Fibroblast of skin of right quadriceps (primary cell): Measurements from ENCODE around the gene GALNTL6.
"Not testable (repeated sequence)": the region's sequence is repeated elsewhere in the genome, so short reads cannot be mapped to it uniquely, and the experiment has no call there.

Source experiments
- DNase-seq: peaks from one replicate; pipeline ENCODE4 v3.0.0-alpha.2; 2013

Gene GALNTL6

DNA sequence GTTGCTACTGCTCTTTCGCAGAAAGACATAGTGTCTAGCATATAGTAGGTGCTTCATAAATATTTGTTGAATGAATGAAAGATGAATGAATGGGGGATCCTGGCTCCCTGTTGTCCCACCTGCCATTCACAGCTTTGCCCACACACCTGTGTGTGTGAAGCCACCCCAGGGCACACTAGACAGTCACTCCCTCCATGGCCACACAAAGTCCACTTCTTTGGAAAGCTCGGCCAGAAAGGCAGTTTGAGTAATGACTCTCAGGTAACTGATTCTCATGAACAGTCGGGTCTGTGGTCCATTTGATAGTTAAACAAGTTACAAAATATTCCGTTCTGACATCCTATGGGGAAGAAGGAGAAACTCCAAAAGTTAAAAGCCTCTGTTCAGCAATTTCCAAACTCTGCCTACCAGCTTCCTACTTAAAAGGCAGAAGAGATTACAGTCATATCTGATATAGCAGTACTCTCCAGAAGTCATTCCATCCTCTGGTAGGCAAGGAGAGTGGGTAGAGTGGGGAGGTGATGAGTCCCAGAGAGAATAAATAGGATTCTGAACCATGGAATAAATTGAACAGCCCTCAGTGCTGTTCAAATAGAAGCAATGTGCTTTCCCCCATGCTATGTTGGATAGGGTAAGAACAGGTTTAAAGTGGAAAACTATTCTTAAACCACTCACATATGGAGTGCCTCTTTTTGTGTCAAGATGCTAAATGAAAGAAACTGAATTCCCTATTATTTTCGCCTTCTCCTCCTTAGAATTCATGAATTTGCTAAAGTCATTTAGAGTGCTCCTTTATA, 1150.5 kb downstream of the GALNTL6 start:
- DNase-seq, result no peak

DNA sequence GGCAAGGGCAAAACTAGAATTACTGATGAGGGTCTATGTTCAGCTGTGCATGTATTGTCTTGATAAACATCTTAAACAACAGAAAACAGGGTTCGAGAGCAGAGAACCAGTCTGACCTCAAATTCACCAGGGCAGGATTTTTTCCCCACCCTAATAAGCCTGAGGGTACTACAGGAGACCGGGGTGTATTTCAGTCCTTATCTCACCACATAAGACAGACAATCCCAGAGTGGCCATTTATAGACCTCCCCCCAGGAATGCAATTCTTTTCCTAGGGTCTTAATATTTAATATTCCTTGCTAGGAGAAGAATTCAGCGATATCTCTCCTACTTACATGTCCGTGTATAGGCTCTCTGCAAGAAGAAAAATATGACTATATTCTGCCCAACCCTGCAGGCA, 1157.0 kb downstream of the GALNTL6 start:
- DNase-seq, result not testable (repeated sequence)

DNA sequence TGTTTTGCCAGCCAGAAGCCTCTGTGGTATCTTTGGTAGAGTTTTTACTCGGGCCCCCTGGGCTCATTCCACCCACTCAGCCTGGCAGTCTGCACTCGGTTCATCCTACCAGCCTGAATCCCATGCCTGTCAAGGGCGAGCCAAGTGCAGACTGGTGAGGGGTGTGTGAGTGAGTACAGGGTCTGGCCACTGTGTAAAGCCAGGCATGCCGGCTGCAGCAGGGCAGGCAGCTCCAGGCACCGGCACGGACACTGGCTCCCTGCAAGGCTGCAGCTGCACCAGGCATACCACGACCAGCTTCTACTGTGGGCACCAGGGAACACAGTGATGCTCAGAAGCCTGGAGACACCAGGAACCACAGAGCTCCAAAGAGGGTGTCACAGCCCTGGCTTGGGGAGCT, 1161.4 kb downstream of the GALNTL6 start:
- no peak for DNase-seq

DNA sequence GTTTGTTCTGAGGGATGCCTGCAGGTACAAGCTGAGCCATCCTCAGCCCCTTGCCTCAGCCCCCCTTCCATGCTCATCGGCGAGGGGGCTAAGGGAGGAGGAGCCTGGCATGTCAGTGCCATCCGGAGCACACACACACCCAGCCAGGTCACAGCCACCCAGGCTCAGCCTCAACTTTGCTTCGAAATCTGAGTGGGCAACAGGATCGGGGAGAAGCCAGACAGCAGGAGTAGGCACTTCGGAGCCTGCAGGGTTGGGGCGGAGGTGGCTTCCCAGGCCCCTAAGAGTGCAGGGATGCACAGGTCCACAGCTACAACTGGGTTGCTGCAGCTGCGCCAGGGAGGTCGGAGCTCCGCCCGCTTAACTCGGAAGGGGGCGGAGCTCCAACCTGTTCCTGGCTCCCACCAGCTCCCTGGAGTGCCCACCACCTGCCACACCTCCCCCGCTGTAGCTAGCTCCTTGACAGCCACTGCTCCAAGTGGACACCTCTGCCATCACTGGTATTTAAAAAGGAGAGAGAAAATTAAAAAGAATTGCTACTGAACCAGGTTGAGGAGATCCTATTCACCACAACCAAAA, 1162.5 kb downstream of the GALNTL6 start:
- no peak for DNase-seq

DNA sequence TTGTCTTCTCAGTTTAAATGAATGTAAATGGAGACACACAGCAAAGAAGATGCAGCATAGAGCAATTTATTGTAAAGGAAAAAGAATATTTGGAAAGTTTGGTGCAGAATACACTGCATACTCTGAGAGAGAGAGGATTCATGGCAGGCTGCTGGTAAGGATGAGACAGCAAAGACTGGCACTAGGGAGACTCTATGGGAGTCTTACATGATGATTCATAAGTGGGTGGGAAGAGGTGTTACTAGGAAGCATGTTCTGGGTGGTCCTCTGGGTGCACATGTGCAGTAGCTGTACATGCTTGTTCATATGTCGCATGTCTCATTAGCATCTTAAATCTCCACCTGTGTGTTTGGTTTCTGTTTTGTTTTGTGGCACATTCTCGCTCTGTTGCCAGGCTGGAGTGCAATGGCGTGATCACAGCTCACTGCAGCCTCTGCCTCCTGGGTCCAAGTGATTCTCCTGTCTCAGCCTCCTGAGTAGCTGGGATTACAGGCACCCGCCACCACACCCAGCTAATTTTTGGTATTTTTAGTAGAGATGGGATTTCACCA, 1164.4 kb downstream of the GALNTL6 start:
- DNase-seq, result not testable (repeated sequence)

DNA sequence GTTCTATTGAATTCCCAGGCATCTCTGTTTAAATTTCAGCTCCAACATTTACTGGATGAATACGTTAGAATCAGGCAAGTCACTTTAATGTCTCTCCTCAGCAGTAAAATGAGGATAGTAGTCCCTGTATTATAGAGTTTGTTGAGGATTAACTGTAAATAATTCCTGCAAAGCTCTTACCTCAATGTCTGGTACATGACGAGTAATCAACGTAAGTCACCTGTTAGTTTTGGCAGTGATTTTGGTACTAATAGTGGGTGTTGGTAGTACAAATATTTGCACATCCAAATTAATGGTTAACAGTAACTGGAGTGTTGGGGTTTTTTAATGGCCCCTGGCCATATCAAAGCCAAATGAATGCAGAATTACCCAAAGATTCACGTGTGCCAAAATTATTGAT, 1165.6 kb downstream of the GALNTL6 start:
- no peak for DNase-seq

DNA sequence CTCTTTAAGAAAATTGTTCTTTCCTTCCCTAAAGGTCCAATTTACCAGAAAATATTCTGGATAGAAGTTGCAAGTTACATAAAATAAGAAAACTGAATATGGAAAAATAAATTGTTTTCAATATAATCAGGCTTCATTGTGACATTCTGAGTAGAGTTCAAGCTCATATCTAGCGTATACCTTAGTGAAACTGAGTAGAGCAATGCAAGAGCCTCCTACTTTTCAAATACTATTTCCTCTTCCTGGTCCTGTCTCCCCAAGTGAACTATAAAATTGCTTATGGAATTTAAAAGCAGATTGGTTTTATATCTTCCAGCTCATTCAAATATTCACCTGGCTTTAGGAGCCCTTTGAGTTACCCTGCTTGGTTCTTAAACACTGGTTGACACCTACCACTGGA, 1166.1 kb downstream of the GALNTL6 start:
- no peak for DNase-seq

DNA sequence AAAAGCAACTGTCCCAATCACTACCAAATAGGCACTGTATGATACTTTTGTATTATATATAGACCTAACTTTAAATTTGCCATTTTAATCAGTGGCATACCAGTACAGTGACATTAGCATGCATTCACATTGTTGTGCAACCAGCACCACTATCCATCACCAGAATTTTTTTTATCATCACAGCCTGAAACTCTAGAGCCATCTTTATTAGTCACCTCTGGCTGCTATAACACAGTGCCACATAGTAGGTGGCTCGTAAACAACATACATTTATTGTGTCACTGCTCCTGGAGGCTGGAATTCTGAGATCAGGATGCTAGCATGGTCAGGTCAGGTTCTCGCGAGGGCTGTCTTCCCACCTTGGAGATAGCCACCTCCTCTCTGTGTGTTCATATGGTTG, 1167.0 kb downstream of the GALNTL6 start:
- no peak for DNase-seq

DNA sequence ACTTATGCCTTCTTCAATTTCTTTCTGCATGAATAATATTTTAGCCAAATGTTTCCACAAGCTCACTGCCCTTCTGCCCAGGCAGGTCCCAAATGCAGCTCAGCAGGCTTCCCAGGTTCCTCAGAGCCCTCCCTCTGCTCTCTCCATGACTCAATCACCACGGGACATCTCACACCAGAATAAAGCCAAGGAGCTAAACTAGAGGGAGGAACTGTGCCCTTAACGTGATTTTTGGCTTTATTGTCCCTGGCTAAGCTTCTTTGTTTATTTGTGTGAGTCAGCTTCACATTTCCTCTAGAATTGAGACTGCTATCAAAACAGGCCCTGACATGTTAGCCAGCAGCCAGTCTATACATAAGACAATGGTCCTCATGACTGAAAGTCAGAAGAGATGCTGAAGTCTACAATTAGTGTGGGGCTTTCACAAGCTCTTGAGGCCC, 1169.0 kb downstream of the GALNTL6 start:
- peak; percentile 61 for DNase-seq

DNA sequence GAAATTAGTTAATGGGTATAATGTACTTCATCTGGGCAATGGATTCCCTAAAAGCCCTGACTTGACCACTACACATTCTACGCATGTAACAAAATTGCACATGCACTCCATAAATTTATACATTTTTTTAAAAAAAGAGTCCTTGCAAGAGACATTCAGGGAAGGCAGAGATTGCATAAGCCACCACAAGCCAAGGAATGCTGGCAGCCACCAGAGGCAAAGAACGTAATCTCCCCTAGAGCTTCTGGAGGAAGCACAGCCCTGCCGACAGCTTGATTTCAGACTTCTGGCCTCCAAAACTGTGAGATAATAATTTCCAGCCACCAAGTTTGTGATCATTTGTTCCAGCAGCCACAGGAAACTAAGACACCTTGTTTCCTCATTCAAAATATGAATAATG, 1169.8 kb downstream of the GALNTL6 start:
- DNase-seq, result peak; percentile 44

DNA sequence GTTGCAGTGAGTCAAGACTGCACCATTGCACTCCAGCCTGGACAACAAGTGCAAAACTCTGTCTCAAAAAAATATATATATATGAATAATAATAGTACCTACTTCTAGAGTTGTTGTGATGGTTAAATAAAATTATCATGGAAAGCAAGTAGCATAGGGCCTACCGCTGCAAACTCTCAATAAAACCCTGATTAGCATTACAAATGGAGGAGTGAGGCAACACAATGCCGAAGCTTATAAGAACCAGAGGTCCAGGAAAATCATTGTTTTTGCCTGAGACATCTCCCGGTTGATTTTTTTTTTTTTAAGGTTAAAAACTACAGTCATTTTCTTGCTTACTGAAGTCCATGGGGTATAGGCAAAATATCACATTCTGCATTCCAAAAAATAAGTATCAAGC, 1170.4 kb downstream of the GALNTL6 start:
- no peak for DNase-seq

DNA sequence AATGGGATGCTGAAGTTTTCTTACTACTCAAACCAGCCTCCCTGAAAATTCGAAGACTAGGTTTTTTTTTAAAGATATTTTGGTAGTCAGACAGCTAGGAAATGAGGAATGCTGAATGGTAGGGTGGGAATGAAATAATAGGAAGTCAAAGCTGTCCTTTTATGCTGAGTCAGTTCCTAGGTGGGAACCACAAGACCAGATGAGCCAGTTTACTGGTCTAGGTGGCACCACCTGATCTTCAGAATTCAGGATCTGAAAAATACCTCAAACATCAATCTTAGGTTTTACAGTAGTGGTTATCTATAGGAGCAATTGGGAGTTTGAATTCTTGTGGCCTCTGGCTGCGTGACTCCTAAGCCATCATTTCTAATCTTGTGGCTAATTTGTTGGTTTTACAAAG, 1172.3 kb downstream of the GALNTL6 start:
- no peak for DNase-seq

DNA sequence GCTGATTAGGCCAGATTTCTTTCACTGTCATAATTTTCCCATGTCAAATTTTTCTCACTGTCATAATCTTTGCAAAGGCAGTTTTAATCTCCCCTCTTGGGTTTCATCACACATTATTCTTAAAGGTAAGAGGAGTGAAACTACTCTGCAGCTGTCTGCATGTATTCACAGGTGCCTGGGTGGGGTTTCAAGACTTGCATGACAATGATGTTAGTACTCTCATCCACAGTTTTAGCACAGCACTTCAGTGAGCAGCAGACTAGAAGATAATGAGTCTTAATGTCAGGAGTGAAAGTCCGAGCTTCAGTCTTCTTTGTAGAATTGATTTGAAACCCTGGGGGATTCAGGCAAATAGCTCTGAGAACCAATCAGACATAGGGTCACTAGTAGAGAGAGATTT, 1172.9 kb downstream of the GALNTL6 start:
- no peak for DNase-seq

DNA sequence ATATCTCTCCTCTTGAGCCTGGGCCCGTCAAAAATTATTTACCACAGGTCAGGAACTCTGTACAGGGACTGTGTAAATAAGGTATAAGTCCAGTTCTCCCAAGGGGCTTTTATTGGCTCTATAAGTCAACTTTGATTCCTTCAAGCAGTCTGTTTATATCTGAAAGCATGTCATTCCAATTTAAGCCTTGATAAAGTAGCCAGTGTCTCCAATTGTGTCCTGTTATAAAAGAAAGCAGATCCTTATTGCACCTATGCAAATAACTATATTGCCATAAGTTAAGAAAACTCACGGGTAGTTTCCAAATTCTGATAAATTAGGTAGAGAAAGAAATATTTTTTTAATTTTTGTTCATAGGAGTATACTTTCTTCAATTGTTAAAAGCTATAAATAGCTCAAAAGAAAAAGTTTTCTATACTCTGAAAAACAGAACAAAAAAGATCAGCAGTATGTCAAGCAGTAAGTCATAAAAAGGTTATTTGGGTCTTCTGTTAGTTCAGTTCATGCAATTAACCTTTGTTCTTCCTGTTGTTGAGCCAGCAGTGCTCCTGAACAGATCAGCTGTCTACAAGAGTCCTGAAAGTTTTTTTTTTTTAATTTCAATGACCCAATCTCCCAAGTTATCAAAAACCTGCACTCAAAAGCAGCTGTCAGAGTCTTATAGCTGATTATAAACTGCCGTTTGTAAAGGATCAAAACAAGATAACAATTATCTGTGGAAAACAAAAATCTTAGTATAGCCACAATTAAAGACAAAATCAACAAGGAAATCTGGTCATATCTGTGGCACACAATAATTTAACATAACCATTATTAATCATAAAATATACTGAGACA, 1177.0 kb downstream of the GALNTL6 start:
- no peak for DNase-seq

DNA sequence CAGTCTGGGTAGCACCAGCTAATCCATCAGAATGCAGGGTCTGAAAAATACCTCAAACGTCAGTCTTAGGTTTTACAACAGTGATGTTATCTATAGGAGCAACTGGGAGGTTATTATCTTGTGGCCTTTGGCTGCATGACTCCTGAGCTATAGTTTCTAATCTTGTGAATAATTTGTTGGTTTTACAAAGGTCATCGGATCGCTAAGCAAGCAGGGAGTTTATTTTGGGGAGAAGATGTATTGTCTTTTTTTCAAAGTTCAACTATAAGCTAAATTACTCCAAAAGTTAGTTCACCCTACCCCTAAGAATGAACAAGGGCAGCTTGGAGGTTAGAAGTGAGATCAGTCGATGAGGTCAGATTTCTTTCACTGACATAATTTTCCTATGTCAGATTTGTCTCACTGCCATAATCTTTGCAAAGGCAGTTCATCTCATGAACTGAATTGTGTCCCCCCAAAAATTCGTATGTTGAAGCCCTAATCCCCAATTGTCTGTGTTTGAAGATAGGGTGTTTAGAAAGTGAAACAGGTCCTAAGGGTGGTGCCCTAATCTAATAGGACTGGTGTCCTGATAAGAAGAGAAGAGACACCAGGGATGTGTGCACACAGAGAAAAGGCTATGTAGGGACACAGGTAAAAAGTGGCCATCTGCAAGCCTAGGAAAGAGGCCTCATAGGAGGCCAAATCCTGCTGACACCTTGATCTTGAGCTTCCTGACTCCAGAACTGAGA, 1179.6 kb downstream of the GALNTL6 start:
- no peak for DNase-seq

DNA sequence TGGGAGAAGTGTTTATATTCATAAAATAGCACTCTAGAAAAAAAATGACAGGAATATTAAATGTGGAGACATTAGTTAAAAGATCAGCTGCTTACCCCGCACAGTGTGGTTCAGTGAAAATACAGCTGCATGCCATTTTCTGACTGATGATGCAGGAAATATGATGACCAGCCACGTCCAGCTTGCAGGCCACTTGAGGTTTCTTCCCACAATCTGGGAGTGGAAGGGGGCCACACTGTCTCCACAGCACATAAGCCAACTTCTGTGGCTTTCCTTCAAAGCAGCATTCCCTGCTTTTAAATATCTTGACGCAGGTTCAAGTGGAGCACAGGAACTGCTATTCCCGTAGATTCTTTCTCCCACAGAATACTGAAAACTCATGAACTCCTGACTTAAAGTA, 1182.0 kb downstream of the GALNTL6 start:
- DNase-seq, result peak; percentile 14

DNA sequence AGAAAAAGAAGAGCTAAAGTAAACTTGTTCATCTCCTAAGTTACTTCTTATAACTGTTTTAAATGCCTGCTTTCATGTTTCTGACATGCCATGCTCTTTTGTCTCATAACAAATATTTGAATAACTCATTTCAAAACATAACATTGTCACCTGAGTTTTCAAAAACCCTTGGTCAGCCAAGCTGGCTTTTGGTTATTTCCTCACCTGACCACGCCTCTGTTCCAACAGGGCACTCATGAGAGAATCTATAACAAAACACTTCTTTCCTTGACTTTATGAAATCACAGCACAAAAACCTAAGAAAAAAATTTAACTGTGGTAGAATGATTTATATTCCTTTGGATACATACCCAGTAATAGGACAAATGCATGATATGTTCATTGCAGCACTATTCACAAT, 1182.5 kb downstream of the GALNTL6 start:
- no peak for DNase-seq

DNA sequence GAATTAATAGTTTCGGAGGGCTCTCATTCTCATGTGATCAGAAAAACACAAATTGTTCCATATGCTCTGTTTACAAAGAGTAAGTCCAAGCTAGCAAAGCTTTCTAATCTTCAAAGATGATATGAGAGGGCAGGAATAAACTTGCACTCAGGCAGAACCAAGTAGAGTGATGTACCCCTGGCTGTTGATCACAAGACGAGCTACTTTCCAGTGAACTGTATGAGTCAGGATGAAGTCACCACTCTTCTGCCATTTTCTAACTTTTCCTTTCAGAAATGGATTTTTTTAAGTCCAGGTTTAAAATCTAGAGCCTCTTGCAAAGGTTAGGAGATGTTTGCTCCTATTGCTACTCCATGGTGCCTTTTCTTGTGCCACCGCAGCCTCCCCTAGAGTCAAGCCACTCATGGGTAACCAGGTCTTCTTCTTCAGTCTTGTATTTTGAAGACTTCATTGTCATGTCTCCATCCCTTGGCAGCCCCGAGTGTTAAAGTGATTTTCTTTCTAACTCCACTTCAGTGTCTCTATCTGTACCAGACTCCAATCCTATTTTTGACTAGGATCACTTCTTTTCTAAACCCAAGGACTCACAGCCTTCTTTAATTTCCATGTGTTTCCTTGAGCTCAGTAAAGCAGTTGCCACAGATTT, 1183.5 kb downstream of the GALNTL6 start:
- DNase-seq, result peak; percentile 67

DNA sequence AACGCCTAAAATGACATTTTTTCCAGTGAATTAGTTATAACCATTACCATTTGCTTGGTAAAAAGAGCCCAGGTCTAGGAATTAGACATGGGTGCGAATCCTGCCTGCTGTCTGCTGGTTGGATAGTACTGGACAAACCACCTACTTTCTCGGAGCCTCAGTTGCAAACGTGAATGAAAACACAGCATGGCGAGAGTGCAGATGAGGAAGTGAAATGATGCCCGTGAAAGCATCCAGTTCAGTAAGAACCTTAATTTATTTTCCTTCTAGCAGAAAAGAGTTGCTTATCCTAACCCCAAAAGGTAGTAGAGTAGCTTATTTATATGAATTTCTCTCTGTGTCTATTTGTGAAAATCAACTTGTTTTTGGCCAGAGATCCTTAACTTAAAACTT, 1184.0 kb downstream of the GALNTL6 start:
- no peak for DNase-seq

DNA sequence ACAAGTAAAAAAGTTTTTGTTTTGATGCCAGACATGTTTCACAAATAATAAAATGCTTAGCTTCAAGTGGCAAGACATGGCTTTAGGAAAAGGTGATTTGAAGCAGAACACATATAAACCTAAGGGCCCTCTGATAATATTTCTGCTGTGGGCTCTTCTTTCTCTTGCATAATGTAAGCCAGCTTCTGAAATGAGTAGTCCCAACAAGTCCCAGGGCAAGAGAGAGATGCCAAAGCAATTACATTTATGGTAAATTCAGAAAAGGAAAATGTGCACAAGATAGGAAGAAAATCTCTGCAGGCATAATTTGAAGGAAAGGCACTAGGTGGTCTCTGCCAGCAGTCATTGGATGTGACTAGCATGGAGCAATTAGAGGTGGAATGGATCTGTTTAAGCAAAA, 1184.7 kb downstream of the GALNTL6 start:
- no peak for DNase-seq

DNA sequence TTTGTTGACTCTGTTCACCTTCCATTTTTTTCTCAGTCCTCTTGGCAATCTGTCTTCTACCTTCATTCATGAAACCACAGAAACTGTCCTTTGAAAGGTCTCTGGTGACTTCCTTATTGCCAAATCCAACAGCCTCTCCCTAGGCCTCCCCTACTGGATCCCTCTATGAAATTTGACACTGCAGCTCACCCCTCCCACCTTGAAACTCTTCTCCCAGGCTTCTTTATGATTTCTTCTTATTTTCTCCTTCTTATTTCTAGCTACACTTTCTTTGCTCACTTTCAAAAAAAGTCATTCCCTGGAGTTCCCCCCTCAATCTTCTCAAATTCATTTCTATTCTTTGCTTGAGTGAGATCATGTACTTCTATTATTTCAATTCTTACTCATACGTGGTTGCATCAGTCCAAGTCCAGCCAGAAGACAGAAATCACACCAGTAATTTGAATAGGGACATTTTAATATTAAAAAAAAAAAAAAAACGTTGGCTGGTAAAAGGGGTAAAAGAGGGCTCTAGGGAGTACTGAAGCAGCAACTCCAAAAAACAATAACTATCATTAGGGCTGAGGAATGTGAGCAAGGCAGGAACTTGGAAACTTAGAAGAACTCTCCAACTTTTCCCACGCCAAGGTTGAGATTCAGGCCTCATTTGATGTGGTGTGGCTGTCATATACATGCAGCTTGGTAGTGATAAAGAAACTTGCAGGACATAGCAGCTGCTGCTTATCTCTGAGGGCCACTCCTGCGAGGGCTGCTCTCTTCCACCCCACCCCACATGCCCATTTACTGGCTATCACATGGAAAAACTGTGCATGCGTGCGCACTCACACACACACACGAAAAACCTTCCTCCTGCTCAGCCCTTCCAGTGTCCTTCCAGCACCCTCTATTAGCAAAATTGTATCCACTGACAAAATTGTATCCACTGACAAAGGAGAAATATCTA, 1185.6 kb downstream of the GALNTL6 start:
- DNase-seq, result peak; percentile 81
